Peyer's patch (tissue), 4 donors: Measurements from ENCODE around the gene CLDN14.

Experiments
- POLR2A ChIP-seq, 2 donors: fragments of 450-650 bp; IDR thresholded peaks; one replicate each; pipeline ENCODE4 v1.5.1; 2017; ENCODE audit warnings: antibody characterized with exemption in 2 of 2, mild to moderate bottlenecking in 2 of 2, moderate library complexity in 2 of 2
- TF ChIP-seq, protein P1 (sequence below), 6 experiments: fragments of 450-650 bp in 4 of 6; fragments of 200-600 bp in 2 of 6; sonication (generic) in 1 of 6; IDR thresholded peaks; one replicate each; pipeline ENCODE4 v1.5.1; 2017 to 2019; ENCODE audit warnings: antibody characterized with exemption in 6 of 6, mild to moderate bottlenecking in 3 of 6, moderate library complexity in 1 of 6

DNA sequence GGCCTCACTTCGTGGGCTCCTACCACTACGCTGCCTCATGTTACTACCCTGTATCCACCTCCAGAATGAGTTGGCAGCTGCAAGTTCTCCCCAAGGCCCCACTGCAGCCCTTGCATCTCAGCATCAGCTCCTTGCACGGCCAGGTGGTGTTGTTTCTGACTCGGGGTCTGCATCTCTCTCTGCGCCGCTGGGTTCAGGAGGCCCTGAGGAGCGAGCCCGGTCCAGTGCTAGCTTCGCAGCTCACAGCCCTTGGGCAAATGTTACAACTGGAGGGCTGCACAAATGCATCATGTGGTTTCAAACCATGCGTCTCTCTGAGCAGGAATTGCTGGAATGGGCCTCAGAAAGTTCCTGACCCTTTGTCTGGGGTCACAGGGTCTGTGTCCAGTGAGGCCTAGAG is 3.2 kb upstream of the CLDN14 start:
- TF ChIP-seq, protein P1, sequence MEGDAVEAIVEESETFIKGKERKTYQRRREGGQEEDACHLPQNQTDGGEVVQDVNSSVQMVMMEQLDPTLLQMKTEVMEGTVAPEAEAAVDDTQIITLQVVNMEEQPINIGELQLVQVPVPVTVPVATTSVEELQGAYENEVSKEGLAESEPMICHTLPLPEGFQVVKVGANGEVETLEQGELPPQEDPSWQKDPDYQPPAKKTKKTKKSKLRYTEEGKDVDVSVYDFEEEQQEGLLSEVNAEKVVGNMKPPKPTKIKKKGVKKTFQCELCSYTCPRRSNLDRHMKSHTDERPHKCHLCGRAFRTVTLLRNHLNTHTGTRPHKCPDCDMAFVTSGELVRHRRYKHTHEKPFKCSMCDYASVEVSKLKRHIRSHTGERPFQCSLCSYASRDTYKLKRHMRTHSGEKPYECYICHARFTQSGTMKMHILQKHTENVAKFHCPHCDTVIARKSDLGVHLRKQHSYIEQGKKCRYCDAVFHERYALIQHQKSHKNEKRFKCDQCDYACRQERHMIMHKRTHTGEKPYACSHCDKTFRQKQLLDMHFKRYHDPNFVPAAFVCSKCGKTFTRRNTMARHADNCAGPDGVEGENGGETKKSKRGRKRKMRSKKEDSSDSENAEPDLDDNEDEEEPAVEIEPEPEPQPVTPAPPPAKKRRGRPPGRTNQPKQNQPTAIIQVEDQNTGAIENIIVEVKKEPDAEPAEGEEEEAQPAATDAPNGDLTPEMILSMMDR (IDR thresholded peaks at IDR 0.05): no peak
- no peak for TF ChIP-seq POLR2A (IDR thresholded peaks at IDR 0.05)
